Hematopoietic multipotent progenitor cell treated with erythropoietin and hydrocortisone succinate and interleukin-3 and kit ligand, for 15 days (in vitro differentiated cells): ENCODE results near the gene CAVIN4.

Experiments
- DNase-seq: peaks from one replicate; pipeline ENCODE4 v3.0.0-alpha.2; 2015; ENCODE audit warnings: low spot score

The CAVIN4 gene

GRCh38 chr9:100577776-100578448, at the start of gene CAVIN4:
TSS of gene CAVIN4 (plus strand) at chr9:100578079. CDS start at chr9:100578144, 65 bp downstream.
- DNase-seq = no peak

GRCh38 chr9:100534401-100534800, 43.5 kb upstream of the CAVIN4 start:
- no peak for DNase-seq

GRCh38 chr9:100540327-100540726, 37.6 kb upstream of the CAVIN4 start:
- DNase-seq = no peak

GRCh38 chr9:100549048-100549447, 28.8 kb upstream of the CAVIN4 start:
- no peak for DNase-seq

GRCh38 chr9:100554935-100555401, 22.9 kb upstream of the CAVIN4 start:
- DNase-seq = no peak

- DNase-seq = no peak
Measured at GRCh38 chr9:100555471-100555870, 22.4 kb upstream of the CAVIN4 start.

- DNase-seq = no peak
Measured at GRCh38 chr9:100557053-100557452, 20.8 kb upstream of the CAVIN4 start.

- no peak for DNase-seq
Measured at GRCh38 chr9:100561256-100561655, 16.6 kb upstream of the CAVIN4 start.

GRCh38 chr9:100567856-100568255, 10.0 kb upstream of the CAVIN4 start:
- no peak for DNase-seq

GRCh38 chr9:100573655-100574260, 4.1 kb upstream of the CAVIN4 start:
- no peak for DNase-seq

GRCh38 chr9:100575006-100575405, 2.9 kb upstream of the CAVIN4 start:
- DNase-seq = no peak

- no peak for DNase-seq
Measured at GRCh38 chr9:100575765-100576386, 2.0 kb upstream of the CAVIN4 start.

- no peak for DNase-seq
Measured at GRCh38 chr9:100578610-100579009, 731 bp downstream of the CAVIN4 start.

- DNase-seq = no peak
Measured at GRCh38 chr9:100579665-100580064, 1.8 kb downstream of the CAVIN4 start.

- no peak for DNase-seq
Measured at GRCh38 chr9:100580257-100580656, 2.4 kb downstream of the CAVIN4 start.

GRCh38 chr9:100581081-100581480, 3.2 kb downstream of the CAVIN4 start:
- DNase-seq = no peak

GRCh38 chr9:100581661-100582060, 3.8 kb downstream of the CAVIN4 start:
- DNase-seq = no peak

GRCh38 chr9:100583014-100583802, 5.3 kb downstream of the CAVIN4 start:
- DNase-seq = no peak

- no peak for DNase-seq
Measured at GRCh38 chr9:100584951-100585350, 7.1 kb downstream of the CAVIN4 start.

- no peak for DNase-seq
Measured at GRCh38 chr9:100586093-100586492, 8.2 kb downstream of the CAVIN4 start.

- DNase-seq = no peak
Measured at GRCh38 chr9:100587375-100587774, 9.5 kb downstream of the CAVIN4 start.

- no peak for DNase-seq
Measured at GRCh38 chr9:100589582-100589981, 11.7 kb downstream of the CAVIN4 start.

- DNase-seq = no peak
Measured at GRCh38 chr9:100590481-100590880, 12.6 kb downstream of the CAVIN4 start.
